Vagina (tissue), 2 donors: ENCODE results near the gene SH3D19. TPM values are rescaled to one million over a fixed set of nuclear protein-coding genes. Genes with fewer than 3 reads are reported as not detected.

Experiments
- DNase-seq, 2 donors: peaks; one replicate each; pipeline ENCODE4 v3.0.0-alpha.2; 2017; ENCODE audit errors: extremely low spot score in 2 of 2
- H3K27ac ChIP-seq: fragments of 200-600 bp; sonication (generic); one replicate; pipeline ENCODE4 v1.5.1; 2019
- H3K27me3 ChIP-seq: fragments of 200-600 bp; sonication (generic); one replicate; pipeline ENCODE4 v1.5.1; 2019
- H3K36me3 ChIP-seq, 2 donors: fragments of 200-600 bp; sonication (generic); one replicate each; pipeline ENCODE4 v1.5.1; 2017 to 2019
- H3K4me1 ChIP-seq: fragments of 200-600 bp; sonication (generic); one replicate; pipeline ENCODE4 v1.5.1; 2019
- H3K4me3 ChIP-seq, 2 donors: fragments of 200-600 bp; sonication (generic); 1 replicate in 1 of 2; 2 replicates in 1 of 2; pipeline ENCODE4 v1.5.1; 2016 to 2019
- H3K9me3 ChIP-seq: fragments of 200-600 bp; sonication (generic); one replicate; pipeline ENCODE4 v1.5.1; 2019
- CTCF ChIP-seq, 3 experiments: fragments of 450-650 bp in 2 of 3; fragments of 200-600 bp in 1 of 3; sonication (generic) in 1 of 3; IDR thresholded peaks; one replicate each; pipeline ENCODE4 v1.5.1; 2017 to 2019; ENCODE audit warnings: antibody characterized with exemption in 3 of 3, mild to moderate bottlenecking in 2 of 3, moderate library complexity in 2 of 3
- POLR2A ChIP-seq, 2 donors: fragments of 450-650 bp; IDR thresholded peaks; one replicate each; pipeline ENCODE4 v1.6.1; 2017; ENCODE audit warnings: antibody characterized with exemption in 2 of 2, mild to moderate bottlenecking in 2 of 2, moderate library complexity in 2 of 2
- POLR2AphosphoS5 ChIP-seq, 2 donors: sonication (generic); formaldehyde crosslinking; IDR thresholded peaks; one replicate each; pipeline ENCODE4 v1.9.0; 2017; ENCODE audit warnings: antibody characterized with exemption in 2 of 2, mild to moderate bottlenecking in 2 of 2, low read depth in 1 of 2; ENCODE audit not compliant: insufficient read depth in 1 of 2
- intact Hi-C: fragments of 100-400 bp; cut with DNase I; formaldehyde crosslinking; loops from one replicate; pipeline ENCODE4 v1.15.1; 2023
- total RNA-seq: library from RNA; depleted of rRNA; stranded (reverse); fragments of >200 nt; gene quantifications from one replicate; pipeline ENCODE4 v1.2.3, GENCODE V29; 2016

SH3D19 gene
- total RNA-seq, 1 donor from 2014 or later: 86.4 TPM

DNA sequence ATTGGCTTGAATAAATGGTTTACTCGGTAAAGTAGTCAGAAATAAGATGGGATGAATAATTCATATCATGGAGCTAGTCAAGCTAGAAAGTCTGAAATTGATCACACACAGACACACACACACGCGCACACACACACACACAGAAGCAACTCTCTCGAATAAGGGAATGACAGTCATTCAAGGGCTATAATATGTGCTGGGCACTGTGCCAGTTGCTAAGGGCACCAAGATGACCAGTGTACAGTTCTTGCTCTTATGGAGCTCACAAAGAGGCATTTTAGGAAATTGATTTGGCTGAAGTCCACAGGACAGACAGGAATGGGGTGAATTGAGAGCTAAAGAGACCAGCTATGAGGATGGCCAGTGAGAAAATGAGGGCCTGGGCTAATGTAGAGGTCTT, 34.2 kb upstream of the SH3D19 start:
- no peaks in the 10 kb centered on the region for H3K27me3 ChIP-seq
- TF ChIP-seq POLR2A (IDR thresholded peaks at IDR 0.05) (no peak), POLR2AphosphoS5 (IDR thresholded peaks at IDR 0.05; ENCODE audit: insufficient read depth in 1 of 2, low read depth in 1 of 2) (no peak), CTCF (IDR thresholded peaks at IDR 0.05) (no peak)
- H3K36me3 ChIP-seq: no peaks in the 10 kb centered on the region
- no peak overlapping the region for H3K4me3 ChIP-seq
- H3K9me3 ChIP-seq: no peaks in the 10 kb centered on the region
- H3K4me1 ChIP-seq: peaks cover 6% of the 10 kb centered on the region
- no peak overlapping the region for H3K27ac ChIP-seq
- intact Hi-C loops: no loop called here
- DNase-seq: no peak

- intact Hi-C loops: no loop called here
- TF ChIP-seq POLR2AphosphoS5 (IDR thresholded peaks at IDR 0.05; ENCODE audit: insufficient read depth in 1 of 2, low read depth in 1 of 2) (no peak), POLR2A (IDR thresholded peaks at IDR 0.05) (no peak), CTCF (IDR thresholded peaks at IDR 0.05) (no peak)
Observed at GRCh38 chr4:151358266-151358665, 32.9 kb upstream of the SH3D19 start.

GRCh38 chr4:151356510-151356909, 31.1 kb upstream of the SH3D19 start:
- H3K9me3 ChIP-seq: no peaks in the 10 kb centered on the region
- TF ChIP-seq POLR2AphosphoS5 (IDR thresholded peaks at IDR 0.05; ENCODE audit: insufficient read depth in 1 of 2, low read depth in 1 of 2): no peak
- TF ChIP-seq POLR2A (IDR thresholded peaks at IDR 0.05): no peak
- TF ChIP-seq CTCF (IDR thresholded peaks at IDR 0.05): no peak
- no peak for DNase-seq
- no peak overlapping the region for H3K4me3 ChIP-seq
- intact Hi-C loops: no loop called here
- no peaks in the 10 kb centered on the region for H3K27me3 ChIP-seq
- no peak overlapping the region for H3K27ac ChIP-seq
- no peaks in the 10 kb centered on the region for H3K36me3 ChIP-seq
- peaks cover 6% of the 10 kb centered on the region for H3K4me1 ChIP-seq

More at GRCh38 chr4:151358266-151358665, 32.9 kb upstream of the SH3D19 start:
- Histone ChIP-seq H3K27me3 (no peaks in the 10 kb centered on the region), H3K9me3 (no peaks in the 10 kb centered on the region), H3K4me3 (no peak overlapping the region), H3K4me1 (peaks cover 6% of the 10 kb centered on the region), H3K27ac (no peak overlapping the region), H3K36me3 (no peaks in the 10 kb centered on the region)
- no peak for DNase-seq

DNA sequence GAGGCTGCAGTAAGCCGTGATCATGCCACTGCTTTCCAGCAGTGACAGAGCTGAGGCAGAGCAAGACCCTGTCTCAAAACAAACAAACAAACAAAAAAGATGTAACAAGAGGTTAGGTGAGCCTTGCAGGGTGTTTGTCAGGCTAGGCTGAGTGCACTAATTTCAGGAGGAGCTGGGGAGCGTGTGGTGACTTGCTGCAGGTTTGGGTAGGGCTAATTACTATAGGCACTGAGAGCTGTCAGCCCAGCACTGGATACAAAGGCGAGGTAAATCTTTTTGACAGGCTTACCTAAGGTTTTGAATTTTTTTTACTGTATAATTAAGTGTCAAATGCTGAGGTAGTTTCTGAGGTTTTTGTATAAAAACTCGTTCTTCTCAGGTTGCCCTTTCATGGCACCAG, 29.8 kb upstream of the SH3D19 start:
- TF ChIP-seq POLR2AphosphoS5 (IDR thresholded peaks at IDR 0.05; ENCODE audit: insufficient read depth in 1 of 2, low read depth in 1 of 2) (no peak), POLR2A (IDR thresholded peaks at IDR 0.05) (no peak), CTCF (IDR thresholded peaks at IDR 0.05) (no peak)
- Histone ChIP-seq H3K4me1 (peaks cover 6% of the 10 kb centered on the region), H3K36me3 (no peaks in the 10 kb centered on the region), H3K27ac (no peak overlapping the region), H3K9me3 (no peaks in the 10 kb centered on the region), H3K4me3 (no peak overlapping the region), H3K27me3 (no peaks in the 10 kb centered on the region)
- DNase-seq: no peak
- intact Hi-C loops: no loop called here

GRCh38 chr4:151347490-151348235, 22.3 kb upstream of the SH3D19 start:
- H3K36me3 ChIP-seq: no peaks in the 10 kb centered on the region
- intact Hi-C loops: no loop called here
- H3K27me3 ChIP-seq: no peaks in the 10 kb centered on the region
- no peak overlapping the region for H3K27ac ChIP-seq
- no peak for DNase-seq
- no peak overlapping the region for H3K4me3 ChIP-seq
- TF ChIP-seq CTCF (IDR thresholded peaks at IDR 0.05): no peak
- no peak for TF ChIP-seq POLR2A (IDR thresholded peaks at IDR 0.05)
- no peak for TF ChIP-seq POLR2AphosphoS5 (IDR thresholded peaks at IDR 0.05; ENCODE audit: insufficient read depth in 1 of 2, low read depth in 1 of 2)
- no peaks in the 10 kb centered on the region for H3K4me1 ChIP-seq
- H3K9me3 ChIP-seq: no peaks in the 10 kb centered on the region
